ENCODE results near the gene DCST1. TPM values are rescaled to one million over a fixed set of nuclear protein-coding genes. Genes with fewer than 3 reads are reported as not detected.
A peak's percentile ranks its signal among the peaks of the same experiment; 100 is the strongest.

Gene DCST1
- total RNA-seq, 1 donor from 2014 or later, result not detected

DNA sequence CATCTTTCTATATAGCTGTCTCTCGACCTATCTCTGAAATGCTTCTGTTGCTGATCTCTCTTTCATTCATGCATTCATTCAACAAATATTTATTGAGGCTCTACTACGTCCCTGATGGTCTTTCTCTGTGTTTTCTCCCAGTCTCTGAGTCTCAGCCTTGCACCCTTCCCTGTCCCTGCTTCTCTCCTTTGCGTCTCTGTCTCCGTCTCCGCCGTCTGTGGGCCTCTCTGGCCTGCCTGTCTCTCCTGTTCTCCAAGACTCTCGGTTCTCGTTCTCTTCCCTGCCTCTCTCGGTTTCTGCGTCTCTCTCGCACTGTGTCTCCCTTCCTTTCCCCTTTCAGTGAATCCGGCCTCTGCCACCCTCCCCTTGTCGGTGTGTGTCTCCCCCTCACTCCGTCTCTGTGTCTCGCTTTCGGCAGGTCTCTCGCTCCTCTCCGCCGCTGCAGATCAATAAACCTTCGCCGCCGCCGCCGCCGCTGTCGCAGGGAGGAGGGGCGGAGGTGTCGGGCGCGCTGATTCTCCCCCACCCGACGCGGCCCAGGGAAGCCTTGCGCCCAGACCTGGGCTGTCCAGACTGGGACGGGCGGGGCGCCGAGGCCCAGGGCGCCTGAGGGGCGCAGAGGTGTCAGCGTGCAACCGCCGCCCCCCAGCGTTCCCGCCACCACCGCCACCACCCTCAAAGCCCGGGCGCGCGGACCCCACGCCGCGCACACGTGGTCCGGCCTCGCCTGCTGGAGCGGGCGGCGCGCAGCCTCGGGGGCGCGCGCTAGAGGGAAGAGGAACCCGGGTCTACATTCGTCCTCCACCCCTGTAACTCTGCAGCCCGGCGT lies 48.1 kb downstream of the DCST1 start:
- Mint-ChIP-seq H3K4me3 (ENCODE audit: low read depth) (peak overlapping the region; percentile 83), H3K36me3 (ENCODE audit: insufficient read depth) (no peaks in the 10 kb centered on the region), H3K27me3 (peaks cover 37% of the 10 kb centered on the region), H3K4me1 (ENCODE audit: low read depth) (peaks cover 40% of the 10 kb centered on the region), H3K27ac (peak overlapping the region; percentile 81), H3K9me3 (ENCODE audit: low read depth) (no peaks in the 10 kb centered on the region)
- no peak for DNase-seq (ENCODE audit: low spot score, unreplicated experiment)
- TF ChIP-seq, protein P1, sequence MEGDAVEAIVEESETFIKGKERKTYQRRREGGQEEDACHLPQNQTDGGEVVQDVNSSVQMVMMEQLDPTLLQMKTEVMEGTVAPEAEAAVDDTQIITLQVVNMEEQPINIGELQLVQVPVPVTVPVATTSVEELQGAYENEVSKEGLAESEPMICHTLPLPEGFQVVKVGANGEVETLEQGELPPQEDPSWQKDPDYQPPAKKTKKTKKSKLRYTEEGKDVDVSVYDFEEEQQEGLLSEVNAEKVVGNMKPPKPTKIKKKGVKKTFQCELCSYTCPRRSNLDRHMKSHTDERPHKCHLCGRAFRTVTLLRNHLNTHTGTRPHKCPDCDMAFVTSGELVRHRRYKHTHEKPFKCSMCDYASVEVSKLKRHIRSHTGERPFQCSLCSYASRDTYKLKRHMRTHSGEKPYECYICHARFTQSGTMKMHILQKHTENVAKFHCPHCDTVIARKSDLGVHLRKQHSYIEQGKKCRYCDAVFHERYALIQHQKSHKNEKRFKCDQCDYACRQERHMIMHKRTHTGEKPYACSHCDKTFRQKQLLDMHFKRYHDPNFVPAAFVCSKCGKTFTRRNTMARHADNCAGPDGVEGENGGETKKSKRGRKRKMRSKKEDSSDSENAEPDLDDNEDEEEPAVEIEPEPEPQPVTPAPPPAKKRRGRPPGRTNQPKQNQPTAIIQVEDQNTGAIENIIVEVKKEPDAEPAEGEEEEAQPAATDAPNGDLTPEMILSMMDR (IDR thresholded peaks at IDR 0.05; ENCODE audit: unreplicated experiment), result no peak

DNA sequence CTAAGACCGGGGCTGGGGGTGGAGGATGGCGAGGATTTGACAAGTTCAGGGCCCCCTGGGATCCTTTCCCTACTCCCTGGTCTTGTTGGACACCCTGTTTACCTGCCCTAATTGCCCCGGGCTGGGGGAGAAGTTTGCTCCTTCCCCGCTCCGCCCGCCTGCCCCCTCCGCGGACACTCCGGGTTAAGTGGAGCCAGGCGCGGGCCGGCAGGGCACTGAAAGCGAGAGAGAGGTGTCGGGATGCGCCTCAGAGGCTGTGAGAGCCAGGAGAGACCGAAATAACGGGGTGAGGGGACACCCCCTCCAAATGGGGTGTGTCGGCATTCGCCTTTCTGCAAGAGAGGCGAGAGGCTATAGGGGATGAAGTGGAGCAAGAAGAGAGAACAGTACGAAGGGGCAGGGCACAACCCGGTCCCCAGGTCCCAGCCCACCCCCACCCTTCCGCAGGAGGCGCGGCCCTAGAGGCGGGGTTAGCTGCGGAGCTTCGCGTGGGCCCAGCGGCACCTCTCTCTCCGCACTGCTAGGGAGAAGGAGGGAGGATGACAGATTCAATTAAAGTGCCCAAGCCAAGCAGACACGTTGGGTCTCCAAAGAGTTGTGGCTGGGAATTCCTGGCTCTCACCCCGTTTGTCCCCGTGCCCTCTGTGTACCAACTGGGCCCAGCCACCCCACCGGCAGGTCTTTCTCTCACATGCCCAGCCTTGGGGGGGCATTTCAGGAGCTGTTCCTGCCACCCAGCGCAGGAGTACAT lies 48.9 kb downstream of the DCST1 start:
- no peak for DNase-seq (ENCODE audit: low spot score, unreplicated experiment)
- peaks cover 1% of the 10 kb centered on the region for H3K36me3 Mint-ChIP-seq (ENCODE audit: insufficient read depth)
- H3K4me1 Mint-ChIP-seq (ENCODE audit: low read depth), result peaks cover 37% of the 10 kb centered on the region
- H3K27me3 Mint-ChIP-seq, result peaks cover 40% of the 10 kb centered on the region
- H3K9me3 Mint-ChIP-seq (ENCODE audit: low read depth), result no peaks in the 10 kb centered on the region
- H3K4me3 Mint-ChIP-seq (ENCODE audit: low read depth), result peak overlapping the region; percentile 24
- TF ChIP-seq, protein P1 (IDR thresholded peaks at IDR 0.05; ENCODE audit: unreplicated experiment), result no peak
- H3K27ac Mint-ChIP-seq, result peak overlapping the region; percentile 49

DNA sequence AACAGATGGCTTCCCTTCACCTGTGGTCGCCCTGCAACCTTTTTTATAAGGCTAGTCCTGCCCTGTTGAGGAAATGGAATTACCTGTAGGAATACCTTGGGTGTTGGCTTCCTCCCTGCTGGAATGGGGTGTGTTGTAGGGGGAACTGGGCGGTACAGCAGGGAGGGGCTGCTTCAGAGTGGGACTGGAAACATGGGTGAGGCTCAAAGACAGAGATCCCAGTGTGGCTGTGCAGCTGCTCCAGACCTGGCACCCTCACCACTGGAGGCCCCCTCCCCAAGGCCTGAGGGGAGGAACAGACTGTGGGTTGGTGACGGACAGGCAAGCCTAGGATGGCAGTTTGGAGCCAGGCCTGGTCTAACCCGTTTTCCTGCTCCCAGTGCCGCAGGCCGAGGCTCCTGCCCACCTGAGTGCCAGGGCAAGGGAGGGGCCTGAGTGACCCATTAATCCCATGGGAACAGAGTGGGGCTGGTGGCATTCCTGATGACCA lies 49.5 kb downstream of the DCST1 start:
- TF ChIP-seq, protein P1 (IDR thresholded peaks at IDR 0.05; ENCODE audit: unreplicated experiment), result no peak
- H3K9me3 Mint-ChIP-seq (ENCODE audit: low read depth), result no peaks in the 10 kb centered on the region
- DNase-seq (ENCODE audit: low spot score, unreplicated experiment), result no peak
- peaks cover 1% of the 10 kb centered on the region for H3K36me3 Mint-ChIP-seq (ENCODE audit: insufficient read depth)
- peaks cover 30% of the 10 kb centered on the region for H3K4me1 Mint-ChIP-seq (ENCODE audit: low read depth)
- peak overlapping the region; percentile 49 for H3K27ac Mint-ChIP-seq
- H3K4me3 Mint-ChIP-seq (ENCODE audit: low read depth), result no peak overlapping the region
- peaks cover 43% of the 10 kb centered on the region for H3K27me3 Mint-ChIP-seq

DNA sequence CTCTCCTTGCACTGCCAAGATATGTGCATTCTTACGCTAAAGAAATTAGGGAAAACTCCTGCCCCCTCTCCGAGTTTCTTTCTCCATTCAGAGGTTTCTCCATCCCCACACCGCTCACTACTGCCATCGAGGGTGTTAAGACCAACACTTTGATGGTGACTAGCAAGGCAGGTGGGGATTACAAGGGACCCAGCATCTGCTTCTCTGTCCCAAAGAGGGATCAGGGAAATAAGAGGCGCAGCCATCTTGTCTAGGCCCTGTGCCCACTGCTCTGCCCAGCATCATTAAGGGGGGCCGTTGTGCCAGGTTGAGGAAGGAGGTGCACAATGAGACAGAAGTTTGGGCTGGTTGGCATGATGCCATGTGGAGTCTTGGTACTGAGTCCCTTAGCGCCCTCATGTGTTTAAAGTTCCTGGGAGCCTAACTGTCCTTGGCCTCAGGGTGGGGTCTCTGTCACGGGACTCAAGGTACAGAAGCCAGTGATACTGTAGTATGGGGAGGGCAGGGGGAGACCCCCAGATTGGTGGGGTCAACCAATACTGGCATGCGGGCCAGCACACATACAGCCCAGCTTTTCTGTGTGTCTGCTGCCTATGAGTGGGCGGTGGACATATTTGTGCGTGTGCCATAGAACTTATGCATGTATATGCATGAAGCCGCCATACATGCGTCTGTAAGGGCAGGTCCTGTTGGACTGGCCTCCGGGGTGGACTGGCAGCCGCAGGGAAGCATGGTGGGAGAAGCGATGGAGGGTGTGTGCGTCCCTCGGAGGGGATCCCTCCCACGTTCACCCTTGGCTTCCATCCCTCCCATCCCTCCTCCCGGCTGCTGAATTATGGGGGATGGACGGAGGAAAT lies 50.5 kb downstream of the DCST1 start:
- Mint-ChIP-seq H3K4me1 (ENCODE audit: low read depth) (peaks cover 27% of the 10 kb centered on the region), H3K9me3 (ENCODE audit: low read depth) (no peaks in the 10 kb centered on the region), H3K27me3 (peaks cover 46% of the 10 kb centered on the region), H3K36me3 (ENCODE audit: insufficient read depth) (peaks cover 1% of the 10 kb centered on the region), H3K27ac (peak overlapping the region; percentile 98), H3K4me3 (ENCODE audit: low read depth) (peak overlapping the region; percentile 95)
- TF ChIP-seq, protein P1 (IDR thresholded peaks at IDR 0.05; ENCODE audit: unreplicated experiment), result no peak
- DNase-seq (ENCODE audit: low spot score, unreplicated experiment), result no peak
